ENCODE measurements around the gene AKR1B15. TPM values are rescaled to one million over a fixed set of nuclear protein-coding genes. Genes with fewer than 3 reads are reported as not detected.
A peak's percentile ranks its signal among the peaks of the same experiment; 100 is the strongest.

Gene AKR1B15
- total and polyA plus RNA-seq, 9 of the 15 experiments (the other 6 are each of a cell fraction or from before 2014, with no cell fraction given): not detected

DNA sequence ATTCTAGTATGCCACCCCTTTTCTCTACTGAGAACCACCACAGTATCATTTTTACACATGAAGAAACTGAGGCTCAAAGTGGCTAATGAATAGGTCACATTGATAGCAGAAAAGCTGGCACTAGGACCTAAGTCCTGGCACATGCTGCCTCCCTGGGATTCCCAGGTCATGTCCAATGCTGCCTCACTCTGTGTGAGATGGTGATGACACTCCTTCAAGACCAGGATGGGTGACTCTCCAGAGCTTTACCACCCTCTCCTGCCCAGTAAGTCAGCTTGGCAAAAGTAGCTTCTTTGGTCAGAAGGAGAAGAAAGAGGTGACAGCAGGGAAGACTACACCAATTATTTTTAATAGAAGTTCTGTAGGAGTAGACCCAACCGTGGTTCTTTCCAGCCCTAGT lies 34.8 kb upstream of the AKR1B15 start:
- in situ Hi-C loops (cut with MboI) (no loop called here), intact Hi-C loops (cut with micrococcal nuclease) (loop anchor here (1.0 to 10.0 kb wide), 4 partner anchors 33 to 431 kb away; no protein-coding TSS in a partner anchor)
- Histone ChIP-seq H3K4me3 (no peak overlapping the region), H3K9me3 (replicated peaks; ENCODE audit: control insufficient read depth, insufficient read depth, low read depth, low read length) (no peaks in the 10 kb centered on the region), H3K4me1 (replicated peaks in 1 of 2; ENCODE audit: control insufficient read depth in 2 of 2, insufficient read depth in 2 of 2, low read length in 2 of 2) (no peaks in the 10 kb centered on the region), H3K27me3 (ENCODE audit: control insufficient read depth in 2 of 2, insufficient read depth in 2 of 2, low read length in 2 of 2) (peaks cover 4 to 24% of the 10 kb centered on the region in 2 experiments; a peak in 4 of 5 replicates), H3K4me2 (ENCODE audit: insufficient read depth, low read length) (no peak overlapping the region), H3K79me2 (ENCODE audit: control insufficient read depth, insufficient read depth, low read length) (no peaks in the 10 kb centered on the region), H3K36me3 (ENCODE audit: control insufficient read depth, insufficient read depth, low read length) (no peaks in the 10 kb centered on the region), H2AFZ (ENCODE audit: low read depth, low read length) (no peak overlapping the region), H3K9me1 (ENCODE audit: control insufficient read depth, insufficient read depth, low read length) (no peaks in the 10 kb centered on the region), H3K27ac (ENCODE audit: extremely low read depth, low read depth, low read length) (no peak overlapping the region), H3K9ac (ENCODE audit: insufficient read depth in 1 of 2, low read depth in 2 of 2, low read length in 2 of 2) (no peak overlapping the region), H4K20me1 (replicated peaks; ENCODE audit: control insufficient read depth, insufficient read depth, low read length) (no peaks in the 10 kb centered on the region)
- TF ChIP-seq MEF2D (tag; conservative IDR thresholded peaks at IDR 0.05; ENCODE audit: low read depth) (no peak), CC2D1A (IDR thresholded peaks at IDR 0.05) (no peak)
- WGBS (ENCODE audit: insufficient coverage, low coverage, missing lambda C conversion rate): 6% methylated on average over 1 of the region's 1 CpG
- ATAC-seq (peak; percentile 14; the same call in 1 of the 3 replicates), DNase-seq (ENCODE audit: extremely low read depth in 1 of 4, low spot score in 3 of 4) (no peak), FAIRE-seq (no peak)
- ChIA-PET POLR2A (interaction anchor here (0.9 to 1.0 kb wide), 2 partner anchors 22 to 81 kb away, joined by 3 to 7 read pairs; no protein-coding TSS in a partner anchor), CTCF (ENCODE audit: low intra/inter-chr PET ratio) (interaction anchor here (1.0 to 5.8 kb wide), 4 partner anchors 38 to 93 kb away, joined by 3 to 95 read pairs (median 10); no protein-coding TSS in a partner anchor)
- no TSS peak for BruUV-seq (replicated peaks)

DNA sequence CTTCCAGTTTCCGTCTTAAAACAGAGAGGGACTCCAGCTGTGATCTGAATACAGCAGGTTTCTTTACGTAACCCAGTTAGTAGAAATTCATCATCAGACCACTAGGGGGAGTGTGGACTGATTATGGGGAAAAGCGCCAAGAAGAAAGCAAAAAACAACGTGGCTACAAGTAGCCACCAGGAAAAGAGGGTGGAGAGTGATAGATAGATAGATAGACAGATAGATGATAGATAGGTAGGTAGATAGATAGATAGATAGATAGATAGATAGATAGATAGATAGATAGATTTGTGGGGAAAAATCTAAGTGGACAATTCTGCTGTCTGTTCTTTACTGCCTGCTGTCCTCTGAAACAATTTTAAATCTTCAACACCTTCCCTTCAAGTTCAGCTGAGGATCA lies 34.2 kb upstream of the AKR1B15 start:
- no peak overlapping the region for H3K4me3 ChIP-seq
- intact Hi-C loops (cut with micrococcal nuclease) (loop anchor here (1.0 to 10.0 kb wide), 4 partner anchors 32 to 430 kb away; no protein-coding TSS in a partner anchor), in situ Hi-C loops (cut with MboI) (no loop called here)
- 4% methylated on average over 4 of the region's 4 CpGs for WGBS (ENCODE audit: insufficient coverage, low coverage, missing lambda C conversion rate)
- ATAC-seq (peak; percentile 86), DNase-seq (ENCODE audit: extremely low read depth in 1 of 4, low spot score in 3 of 4) (peak; percentile 76 to 82 (median 81)), FAIRE-seq (peak; percentile 79)
- no peak overlapping the region for H3K4me2 ChIP-seq (ENCODE audit: insufficient read depth, low read length)
- peaks cover 4 to 24% of the 10 kb centered on the region in 2 experiments; a peak in 4 of 5 replicates for H3K27me3 ChIP-seq (ENCODE audit: control insufficient read depth in 2 of 2, insufficient read depth in 2 of 2, low read length in 2 of 2)
- H3K27ac ChIP-seq (ENCODE audit: extremely low read depth, low read depth, low read length): no peak overlapping the region
- no TSS peak for BruUV-seq (replicated peaks)
- CTCF ChIA-PET (ENCODE audit: low intra/inter-chr PET ratio): interaction anchor here (1.0 to 5.8 kb wide), 4 partner anchors 38 to 93 kb away, joined by 3 to 95 read pairs (median 10); no protein-coding TSS in a partner anchor
- no peaks in the 10 kb centered on the region for H3K4me1 ChIP-seq (replicated peaks in 1 of 2; ENCODE audit: control insufficient read depth in 2 of 2, insufficient read depth in 2 of 2, low read length in 2 of 2)
- no peaks in the 10 kb centered on the region for H4K20me1 ChIP-seq (replicated peaks; ENCODE audit: control insufficient read depth, insufficient read depth, low read length)
- H3K36me3 ChIP-seq (ENCODE audit: control insufficient read depth, insufficient read depth, low read length): no peaks in the 10 kb centered on the region
- H3K9me3 ChIP-seq (replicated peaks; ENCODE audit: control insufficient read depth, insufficient read depth, low read depth, low read length): no peaks in the 10 kb centered on the region
- no peak overlapping the region for H3K9ac ChIP-seq (ENCODE audit: insufficient read depth in 1 of 2, low read depth in 2 of 2, low read length in 2 of 2)
- no peaks in the 10 kb centered on the region for H3K9me1 ChIP-seq (ENCODE audit: control insufficient read depth, insufficient read depth, low read length)
- POLR2A ChIA-PET: interaction anchor here (0.8 to 1.0 kb wide), 3 partner anchors 22 to 126 kb away, joined by 3 to 7 read pairs (median 3); no protein-coding TSS in a partner anchor
- H3K79me2 ChIP-seq (ENCODE audit: control insufficient read depth, insufficient read depth, low read length): no peaks in the 10 kb centered on the region
- no peak overlapping the region for H2AFZ ChIP-seq (ENCODE audit: low read depth, low read length)
- TF ChIP-seq, protein P1, sequence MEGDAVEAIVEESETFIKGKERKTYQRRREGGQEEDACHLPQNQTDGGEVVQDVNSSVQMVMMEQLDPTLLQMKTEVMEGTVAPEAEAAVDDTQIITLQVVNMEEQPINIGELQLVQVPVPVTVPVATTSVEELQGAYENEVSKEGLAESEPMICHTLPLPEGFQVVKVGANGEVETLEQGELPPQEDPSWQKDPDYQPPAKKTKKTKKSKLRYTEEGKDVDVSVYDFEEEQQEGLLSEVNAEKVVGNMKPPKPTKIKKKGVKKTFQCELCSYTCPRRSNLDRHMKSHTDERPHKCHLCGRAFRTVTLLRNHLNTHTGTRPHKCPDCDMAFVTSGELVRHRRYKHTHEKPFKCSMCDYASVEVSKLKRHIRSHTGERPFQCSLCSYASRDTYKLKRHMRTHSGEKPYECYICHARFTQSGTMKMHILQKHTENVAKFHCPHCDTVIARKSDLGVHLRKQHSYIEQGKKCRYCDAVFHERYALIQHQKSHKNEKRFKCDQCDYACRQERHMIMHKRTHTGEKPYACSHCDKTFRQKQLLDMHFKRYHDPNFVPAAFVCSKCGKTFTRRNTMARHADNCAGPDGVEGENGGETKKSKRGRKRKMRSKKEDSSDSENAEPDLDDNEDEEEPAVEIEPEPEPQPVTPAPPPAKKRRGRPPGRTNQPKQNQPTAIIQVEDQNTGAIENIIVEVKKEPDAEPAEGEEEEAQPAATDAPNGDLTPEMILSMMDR (IDR thresholded peaks at IDR 0.05 in 2 of 3, conservative IDR thresholded peaks at IDR 0.05 in 1 of 3; ENCODE audit: insufficient read depth in 2 of 3, low read depth in 1 of 3, low read length in 3 of 3): peak; percentile 84 to 88 (median 84)
- peak; percentile 37; the same call in 1 of the 2 replicates for TF ChIP-seq NFIC (IDR thresholded peaks at IDR 0.05)
- no peak for TF ChIP-seq ZBTB8A (IDR thresholded peaks at IDR 0.05; ENCODE audit: partially characterized antibody)
- no peak for TF ChIP-seq C11orf30 (IDR thresholded peaks at IDR 0.05; ENCODE audit: low read depth)
- no peak for TF ChIP-seq RFX5 (IDR thresholded peaks at IDR 0.05; ENCODE audit: low read depth, low read length)
- no peak for TF ChIP-seq ZNF354B (CRISPR knock-in tag; IDR thresholded peaks at IDR 0.05)
- no peak for TF ChIP-seq CREB1 (IDR thresholded peaks at IDR 0.05)
- TF ChIP-seq CREB1 (CRISPR knock-in tag; IDR thresholded peaks at IDR 0.05): 0 out of 2 replicates have a peak, but pooled peaks have one; percentile 30
- TF ChIP-seq GABPA (tag; conservative IDR thresholded peaks at IDR 0.05; ENCODE audit: low read depth): no peak
- no peak for TF ChIP-seq CHD2 (IDR thresholded peaks at IDR 0.05; ENCODE audit: low read depth, low read length)
- TF ChIP-seq ZNF324 (CRISPR knock-in tag; IDR thresholded peaks at IDR 0.05): no peak
- TF ChIP-seq GATAD2B (IDR thresholded peaks at IDR 0.05; ENCODE audit: borderline replicate concordance): peak; percentile 58; the same call in 1 of the 2 replicates
- TF ChIP-seq MTA1 (IDR thresholded peaks at IDR 0.05; ENCODE audit: borderline replicate concordance): peak; percentile 63; the same call in 1 of the 2 replicates

All from K562 (cell line).